ENCODE data around the gene PRKACA.

- no peak for TF ChIP-seq CTCF (IDR thresholded peaks at IDR 0.05; ENCODE audit: low read depth, low read length, poor library complexity, severe bottlenecking)
- no peak for TF ChIP-seq EZH2phosphoT487 (IDR thresholded peaks at IDR 0.05; ENCODE audit: borderline replicate concordance, low read length)
These were observed 39.6 kb upstream of the PRKACA start for GRCh38 chr19:14156971-14157717.
